Upper lobe of left lung (tissue), 6 donors: ENCODE results near the gene YWHAQ. TPM values are rescaled to one million over a fixed set of nuclear protein-coding genes. Genes with fewer than 3 reads are reported as not detected.

Experiments used
- ATAC-seq, 2 donors: fragments of 200-7000 bp; cut with Tn5 transposase; one replicate each; pipeline ENCODE4 v1.9.1; 2022; ENCODE audit warnings: mild to moderate bottlenecking in 2 of 2, moderate library complexity in 2 of 2; ENCODE audit not compliant: low FRiP score in 2 of 2
- DNase-seq, 2 donors: peaks; one replicate each; pipeline ENCODE4 v3.0.0-alpha.2; 2019 to 2020
- H3K27ac ChIP-seq, 4 donors: fragments of 200-600 bp; sonication (generic); one replicate each; pipeline ENCODE4 v1.5.1; 2016 to 2019
- H3K27me3 ChIP-seq, 4 donors: fragments of 200-600 bp; sonication (generic); one replicate each; pipeline ENCODE4 v1.5.1; 2017 to 2019
- H3K36me3 ChIP-seq, 4 donors: fragments of 200-600 bp; sonication (generic); one replicate each; pipeline ENCODE4 v1.5.1; 2016 to 2019
- H3K4me1 ChIP-seq, 4 donors: fragments of 200-600 bp; sonication (generic); one replicate each; pipeline ENCODE4 v1.5.1; 2018 to 2019
- H3K4me3 ChIP-seq, 4 donors: fragments of 200-600 bp; sonication (generic); one replicate each; pipeline ENCODE4 v1.5.1; 2017 to 2019; ENCODE audit warnings: mild to moderate bottlenecking in 2 of 4, moderate library complexity in 1 of 4
- H3K9me3 ChIP-seq, 4 donors: fragments of 200-600 bp; sonication (generic); one replicate each; pipeline ENCODE4 v1.5.1; 2018 to 2019
- EP300 ChIP-seq, 4 donors: sonication (generic); formaldehyde crosslinking; IDR thresholded peaks; one replicate each; pipeline ENCODE4 v1.5.1; 2017; ENCODE audit warnings: antibody characterized with exemption in 4 of 4, control low read depth in 2 of 4
- POLR2A ChIP-seq, 4 donors: fragments of 450-650 bp; IDR thresholded peaks; one replicate each; pipeline ENCODE4 v1.5.1; 2016 to 2017; ENCODE audit warnings: antibody characterized with exemption in 4 of 4, mild to moderate bottlenecking in 2 of 4
- POLR2AphosphoS5 ChIP-seq, 2 donors: sonication (generic); formaldehyde crosslinking; IDR thresholded peaks; one replicate each; pipeline ENCODE4 v1.5.1; 2017; ENCODE audit warnings: antibody characterized with exemption in 2 of 2
- WGBS, 2 donors: methylation state at CpG; one replicate each; pipeline ENCODE4 v1.1.5; 2017 to 2018; 5-methylcytosine and 5-hydroxymethylcytosine counted together
- total RNA-seq, 6 donors: library from RNA; depleted of rRNA in 4 of 6; stranded (reverse); fragments of >200 nt in 4 of 6; gene quantifications; one replicate each; pipeline versions ENCODE4 v1.1.0 to v1.2.1, GENCODE V29; 2016 to 2021
- TF ChIP-seq, protein P1 (sequence below), 6 experiments: fragments of 450-650 bp in 4 of 6; fragments of 200-600 bp in 2 of 6; sonication (generic) in 2 of 6; IDR thresholded peaks; one replicate each; pipeline ENCODE4 v1.5.1; 2016 to 2019; ENCODE audit warnings: antibody characterized with exemption in 6 of 6
- donor health status: DM: no; HTN: no; CAD: no; lungs with moderate emphysema.
- donor health status: DM: no; HTN: yes; CAD: no; lungs with severe emphysema.

The YWHAQ gene
- 100 to 1,000 TPM in 4 of 6 donors, 10 to 100 TPM in 2; 67.1 to 223 (median 176) TPM for total RNA-seq

DNA sequence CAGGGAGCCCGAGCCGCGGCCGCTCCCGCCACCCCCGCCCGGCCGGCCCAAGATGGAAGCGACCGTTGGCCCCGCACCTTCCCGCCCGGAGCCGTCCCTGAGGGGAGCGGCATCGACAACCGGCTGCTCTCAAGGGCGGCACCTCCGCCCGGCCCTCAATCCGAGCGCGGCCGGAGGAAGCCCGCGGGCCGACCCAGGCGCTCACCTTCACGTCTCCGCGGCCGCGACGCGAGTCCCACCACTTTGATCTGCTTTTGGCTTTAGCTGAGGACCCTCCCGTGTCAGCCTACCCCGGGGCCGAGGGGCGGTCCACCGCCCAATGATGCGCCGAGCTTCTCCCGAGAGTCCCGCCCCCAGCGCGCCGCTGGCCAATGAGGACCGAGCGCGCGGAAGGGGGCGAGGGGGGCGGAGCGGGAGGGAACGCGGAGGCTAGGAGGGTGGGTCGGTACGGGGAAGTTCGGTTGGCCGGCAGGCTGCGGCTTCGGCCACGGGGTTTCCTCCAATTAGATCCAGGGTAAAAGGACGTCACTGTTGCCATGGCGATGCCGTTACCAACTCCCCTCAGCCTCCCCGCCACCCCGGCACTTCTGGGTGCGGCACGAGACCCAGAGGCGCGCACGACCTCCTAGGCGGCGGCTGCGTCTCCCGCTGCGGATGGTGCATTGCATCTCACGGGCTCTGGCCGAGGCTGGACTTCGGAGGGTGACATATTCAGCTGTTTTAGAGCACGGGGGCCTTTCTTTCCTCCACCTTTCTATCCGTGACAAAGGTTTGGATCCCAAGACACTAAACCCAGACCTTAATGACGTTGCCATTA is at the start of gene YWHAQ:
TSS of gene YWHAQ (minus strand) at position 262 of the 817 bp plus-strand sequence. CDS start 545 bp downstream, outside the sequence.
- ATAC-seq (peak; percentile 98 to 99), DNase-seq (peak; percentile 99 to 100)
- peak within 1 kb of the TSS; percentile 94 to 97 (median 96) for H3K27ac ChIP-seq
- peak within 1 kb of the TSS; percentile 54 to 87 (median 78) for H3K4me3 ChIP-seq
- 0 to 2% methylated on average over 1 to 37 of the region's 84 CpGs for WGBS, 2 donors
- H3K36me3 ChIP-seq: peaks cover 0 to 13% (median 0%) of the 10 kb centered on the region in 4 donors
- H3K4me1 ChIP-seq: peaks cover 30 to 46% (median 35%) of the 10 kb centered on the region in 4 donors
- H3K9me3 ChIP-seq: no peaks in the 10 kb centered on the region
- H3K27me3 ChIP-seq: no peaks in the 10 kb centered on the region
- TF ChIP-seq EP300 (IDR thresholded peaks at IDR 0.05) (peak in 1 of 4 donors; percentile 18), POLR2AphosphoS5 (IDR thresholded peaks at IDR 0.05) (peak; percentile 87 to 96), POLR2A (IDR thresholded peaks at IDR 0.05) (peak; percentile 49 to 96 (median 91))
- TF ChIP-seq, protein P1, sequence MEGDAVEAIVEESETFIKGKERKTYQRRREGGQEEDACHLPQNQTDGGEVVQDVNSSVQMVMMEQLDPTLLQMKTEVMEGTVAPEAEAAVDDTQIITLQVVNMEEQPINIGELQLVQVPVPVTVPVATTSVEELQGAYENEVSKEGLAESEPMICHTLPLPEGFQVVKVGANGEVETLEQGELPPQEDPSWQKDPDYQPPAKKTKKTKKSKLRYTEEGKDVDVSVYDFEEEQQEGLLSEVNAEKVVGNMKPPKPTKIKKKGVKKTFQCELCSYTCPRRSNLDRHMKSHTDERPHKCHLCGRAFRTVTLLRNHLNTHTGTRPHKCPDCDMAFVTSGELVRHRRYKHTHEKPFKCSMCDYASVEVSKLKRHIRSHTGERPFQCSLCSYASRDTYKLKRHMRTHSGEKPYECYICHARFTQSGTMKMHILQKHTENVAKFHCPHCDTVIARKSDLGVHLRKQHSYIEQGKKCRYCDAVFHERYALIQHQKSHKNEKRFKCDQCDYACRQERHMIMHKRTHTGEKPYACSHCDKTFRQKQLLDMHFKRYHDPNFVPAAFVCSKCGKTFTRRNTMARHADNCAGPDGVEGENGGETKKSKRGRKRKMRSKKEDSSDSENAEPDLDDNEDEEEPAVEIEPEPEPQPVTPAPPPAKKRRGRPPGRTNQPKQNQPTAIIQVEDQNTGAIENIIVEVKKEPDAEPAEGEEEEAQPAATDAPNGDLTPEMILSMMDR (IDR thresholded peaks at IDR 0.05): no peak

- Histone ChIP-seq H3K9me3 (no peaks in the 10 kb centered on the region), H3K4me3 (no peak overlapping the region), H3K36me3 (no peaks in the 10 kb centered on the region), H3K27me3 (no peaks in the 10 kb centered on the region), H3K4me1 (peaks cover 0 to 5% (median 0%) of the 10 kb centered on the region in 4 donors), H3K27ac (no peak overlapping the region)
- TF ChIP-seq POLR2A (IDR thresholded peaks at IDR 0.05): no peak
- TF ChIP-seq POLR2AphosphoS5 (IDR thresholded peaks at IDR 0.05): no peak
- TF ChIP-seq EP300 (IDR thresholded peaks at IDR 0.05): no peak
- TF ChIP-seq, protein P1 (IDR thresholded peaks at IDR 0.05): no peak
- DNase-seq: no peak
- no peak for ATAC-seq
- 96 to 100% methylated on average over 2 of the region's 2 CpGs for WGBS, 2 donors
Measured at GRCh38 chr2:9680082-9680481, 49.3 kb upstream of the YWHAQ start.

GRCh38 chr2:9679218-9679617 is 48.4 kb upstream of the YWHAQ start:
- no peaks in the 10 kb centered on the region for H3K9me3 ChIP-seq
- no peak overlapping the region for H3K4me3 ChIP-seq
- no peak for TF ChIP-seq POLR2A (IDR thresholded peaks at IDR 0.05)
- TF ChIP-seq, protein P1 (IDR thresholded peaks at IDR 0.05): no peak
- TF ChIP-seq POLR2AphosphoS5 (IDR thresholded peaks at IDR 0.05): no peak
- no peak for TF ChIP-seq EP300 (IDR thresholded peaks at IDR 0.05)
- DNase-seq (no peak), ATAC-seq (no peak)
- H3K4me1 ChIP-seq: peaks cover 0 to 5% (median 0%) of the 10 kb centered on the region in 4 donors
- no peak overlapping the region for H3K27ac ChIP-seq
- no peaks in the 10 kb centered on the region for H3K36me3 ChIP-seq
- H3K27me3 ChIP-seq: no peaks in the 10 kb centered on the region
- 82% methylated on average over 2 of the region's 2 CpGs; no CpG with 5 or more reads in 1 of the 2 donors for whole genome bisulfite sequencing, 2 donors

DNA sequence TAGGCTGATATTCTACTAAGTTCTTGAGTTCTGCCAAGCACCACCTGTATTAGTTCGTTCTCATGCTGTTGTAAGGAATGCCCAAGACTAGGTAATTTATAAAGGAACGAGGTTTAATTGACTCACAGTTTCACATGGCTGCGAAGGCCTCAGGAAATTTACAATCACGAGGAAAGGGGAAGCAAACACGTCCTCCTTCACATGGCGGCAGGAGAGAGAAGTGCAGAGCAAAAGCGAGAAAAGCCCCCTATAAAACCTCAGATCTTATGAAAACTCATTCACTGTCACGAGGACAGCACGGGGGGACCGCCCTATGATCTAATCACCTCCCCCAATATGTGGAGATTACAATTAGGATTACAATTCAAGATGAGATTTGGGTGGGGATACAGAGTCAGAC is 47.7 kb upstream of the YWHAQ start:
- Histone ChIP-seq H3K36me3 (no peaks in the 10 kb centered on the region), H3K9me3 (no peaks in the 10 kb centered on the region), H3K4me3 (no peak overlapping the region), H3K27me3 (no peaks in the 10 kb centered on the region), H3K27ac (no peak overlapping the region), H3K4me1 (peaks cover 0 to 5% (median 0%) of the 10 kb centered on the region in 4 donors)
- no peak for DNase-seq
- no peak for ATAC-seq
- 78 to 81% methylated on average over 10 of the region's 10 CpGs for WGBS, 2 donors
- TF ChIP-seq, protein P1 (IDR thresholded peaks at IDR 0.05): no peak
- TF ChIP-seq EP300 (IDR thresholded peaks at IDR 0.05) (no peak), POLR2A (IDR thresholded peaks at IDR 0.05) (no peak), POLR2AphosphoS5 (IDR thresholded peaks at IDR 0.05) (no peak)
